K562 (cell line): Measurements from ENCODE around the gene RHD. TPM values are rescaled to one million over a fixed set of nuclear protein-coding genes. Genes with fewer than 3 reads are reported as not detected.

ENCODE experiments used
- ARID1B ChIP-seq: fragments of 450-650 bp; IDR thresholded peaks from 2 replicates; pipeline ENCODE4 v1.6.1; 2016; ENCODE audit warnings: antibody characterized with exemption, mild to moderate bottlenecking, inconsistent platforms
- BHLHE40 ChIP-seq: IDR thresholded peaks from 2 replicates; pipeline ENCODE4 v1.6.1; 2011; ENCODE audit warnings: low read length, improper control_type of control experiment
- DACH1 ChIP-seq: fragments of 450-650 bp; IDR thresholded peaks from 2 replicates; pipeline ENCODE4 v1.6.1; 2018; ENCODE audit not compliant: partially characterized antibody
- GABPB2 ChIP-seq: fragments of 250-450 bp; sonication (Bioruptor Pico); conservative IDR thresholded peaks from 2 replicates; pipeline ENCODE4 v1.5.1; 2021; ENCODE audit warnings: mild to moderate bottlenecking
- GATAD2A ChIP-seq: fragments of 450-650 bp; IDR thresholded peaks from 2 replicates; pipeline ENCODE4 v1.6.1; 2017
- HDAC1 ChIP-seq, 2 experiments: fragments of 450-650 bp; IDR thresholded peaks; 2 replicates each; pipeline ENCODE4 v1.6.1; 2016 to 2017; ENCODE audit warnings: inconsistent platforms in 1 of 2, mild to moderate bottlenecking in 1 of 2, moderate library complexity in 1 of 2
- KLF13 ChIP-seq: fragments of 450-650 bp; IDR thresholded peaks from 2 replicates; pipeline ENCODE4 v1.6.1; 2016; ENCODE audit warnings: missing genetic modification characterization, low read depth, mild to moderate bottlenecking, missing compliant biosample characterization, moderate library complexity, borderline replicate concordance
- MTA3 ChIP-seq: fragments of 450-650 bp; formaldehyde crosslinking; IDR thresholded peaks from 2 replicates; pipeline ENCODE4 v1.6.1; 2017; ENCODE audit warnings: mild to moderate bottlenecking, borderline replicate concordance
- MXI1 ChIP-seq: IDR thresholded peaks from 2 replicates; pipeline ENCODE4 v1.6.1; 2011; ENCODE audit warnings: low read depth, mild to moderate bottlenecking, improper control_type of control experiment, low read length
- NCOA1 ChIP-seq: fragments of 450-650 bp; IDR thresholded peaks from 2 replicates; pipeline ENCODE4 v1.6.1; 2016; ENCODE audit warnings: low read depth
- NR1H2 ChIP-seq: sonication (generic); formaldehyde crosslinking; IDR thresholded peaks from 2 replicates; pipeline ENCODE4 v1.4.0; 2020; ENCODE audit warnings: mild to moderate bottlenecking, missing genetic modification reagents
- PRPF4 ChIP-seq: fragments of 200-400 bp; formaldehyde crosslinking; IDR thresholded peaks from one replicate; pipeline ENCODE4 v1.6.1; 2017; ENCODE audit warnings: low read length, low read depth, mild to moderate bottlenecking; ENCODE audit not compliant: insufficient read depth, poor library complexity, severe bottlenecking
- PTTG1 ChIP-seq: fragments of 450-650 bp; IDR thresholded peaks from 2 replicates; pipeline ENCODE4 v1.6.1; 2016; ENCODE audit warnings: low read depth, mild to moderate bottlenecking, missing genetic modification characterization, missing compliant biosample characterization
- TAF1 ChIP-seq: IDR thresholded peaks from 2 replicates; pipeline ENCODE4 v1.6.1; 2011; ENCODE audit warnings: mild to moderate bottlenecking, low read length, moderate library complexity; ENCODE audit not compliant: insufficient read depth, control insufficient read depth, severe bottlenecking; ENCODE audit errors: extremely low read depth
- TGIF2 ChIP-seq: sonication (generic); formaldehyde crosslinking; IDR thresholded peaks from 2 replicates; pipeline ENCODE4 v1.8.1; 2022; ENCODE audit warnings: mild to moderate bottlenecking, missing genetic modification reagents, moderate library complexity
- U2AF1 ChIP-seq: fragments of 200-400 bp; formaldehyde crosslinking; optimal IDR thresholded peaks from 2 replicates; pipeline ENCODE3; 2017; ENCODE audit warnings: mild to moderate bottlenecking, low read depth, low read length, moderate library complexity
- U2AF2 ChIP-seq: fragments of 200-400 bp; formaldehyde crosslinking; optimal IDR thresholded peaks from 2 replicates; pipeline ENCODE3; 2017; ENCODE audit warnings: low read depth, mild to moderate bottlenecking, low read length
- ZKSCAN3 ChIP-seq: fragments of 250-450 bp; sonication (Bioruptor Pico); IDR thresholded peaks from 2 replicates; pipeline ENCODE4 v1.4.0; 2020
- ZNF23 ChIP-seq: fragments of 250-450 bp; sonication (Bioruptor Pico); IDR thresholded peaks from 2 replicates; pipeline ENCODE4 v1.4.0; 2020; ENCODE audit warnings: mild to moderate bottlenecking
- ZNF311 ChIP-seq: fragments of 250-450 bp; sonication (Bioruptor Pico); IDR thresholded peaks from 2 replicates; pipeline ENCODE4 v1.4.0; 2020; ENCODE audit warnings: mild to moderate bottlenecking, moderate library complexity
- ZNF57 ChIP-seq: fragments of 450-650 bp; formaldehyde crosslinking; IDR thresholded peaks from 2 replicates; pipeline ENCODE4 v1.4.0; 2020; ENCODE audit warnings: mild to moderate bottlenecking, moderate library complexity
- ZNF583 ChIP-seq: fragments of 250-450 bp; sonication (Bioruptor Pico); IDR thresholded peaks from 2 replicates; pipeline ENCODE4 v1.4.0; 2020
- ZNF76 ChIP-seq: fragments of 250-450 bp; sonication (Bioruptor Pico); IDR thresholded peaks from 2 replicates; pipeline ENCODE4 v1.4.0; 2020; ENCODE audit warnings: mild to moderate bottlenecking, moderate library complexity, borderline replicate concordance
- ZNF780A ChIP-seq: fragments of 250-450 bp; sonication (Bioruptor Pico); IDR thresholded peaks from 2 replicates; pipeline ENCODE4 v1.5.0; 2021; ENCODE audit warnings: mild to moderate bottlenecking
- polyA plus RNA-seq, 8 experiments: library from polyadenylated mRNA; depleted of rRNA in 4 of 8; stranded (reverse) in 5 of 8; unstranded in 3 of 8; fragments of >200 nt; fragmentation: Nextera tagmentation in 2 of 8; fragmentation: Illumina TruSeq in 1 of 8; extraction: Ambion mirVana in 2 of 8; extraction: Trizol in 1 of 8; gene quantifications; 2 replicates each; pipeline versions ENCODE4 v1.2.1 to v1.2.3, GENCODE V29; 2011 to 2014; ENCODE audit warnings: inconsistent platforms in 1 of 8, missing spikeins in 1 of 8
- total RNA-seq, 7 experiments: library from RNA; depleted of rRNA in 6 of 7; stranded (reverse); fragments of >200 nt in 6 of 7; fragmentation: Illumina TruSeq in 2 of 7; extraction: Trizol in 2 of 7; gene quantifications; 2 replicates each; pipeline versions ENCODE4 v1.2.1 to v1.2.3, GENCODE V29; 2011 to 2021; ENCODE audit warnings: low replicate concordance in 1 of 7
- TF ChIP-seq, protein P1 (sequence below): fragments of 450-650 bp; IDR thresholded peaks from 2 replicates; pipeline ENCODE4 v1.6.1; 2016
- TF ChIP-seq, protein P2 (sequence below): sonication (generic); formaldehyde crosslinking; IDR thresholded peaks from 2 replicates; pipeline ENCODE4 v1.5.0; 2020; ENCODE audit warnings: missing genetic modification reagents
- TF ChIP-seq, protein P3 (sequence below): sonication (generic); formaldehyde crosslinking; IDR thresholded peaks from 2 replicates; pipeline ENCODE4 v1.8.0; 2022; ENCODE audit warnings: mild to moderate bottlenecking, missing genetic modification reagents

The RHD gene
- total and polyA plus RNA-seq, 9 of the 15 experiments (the other 6 are each of a cell fraction or from before 2014, with no cell fraction given): 8.8 to 32.4 (median 15.0) TPM

DNA sequence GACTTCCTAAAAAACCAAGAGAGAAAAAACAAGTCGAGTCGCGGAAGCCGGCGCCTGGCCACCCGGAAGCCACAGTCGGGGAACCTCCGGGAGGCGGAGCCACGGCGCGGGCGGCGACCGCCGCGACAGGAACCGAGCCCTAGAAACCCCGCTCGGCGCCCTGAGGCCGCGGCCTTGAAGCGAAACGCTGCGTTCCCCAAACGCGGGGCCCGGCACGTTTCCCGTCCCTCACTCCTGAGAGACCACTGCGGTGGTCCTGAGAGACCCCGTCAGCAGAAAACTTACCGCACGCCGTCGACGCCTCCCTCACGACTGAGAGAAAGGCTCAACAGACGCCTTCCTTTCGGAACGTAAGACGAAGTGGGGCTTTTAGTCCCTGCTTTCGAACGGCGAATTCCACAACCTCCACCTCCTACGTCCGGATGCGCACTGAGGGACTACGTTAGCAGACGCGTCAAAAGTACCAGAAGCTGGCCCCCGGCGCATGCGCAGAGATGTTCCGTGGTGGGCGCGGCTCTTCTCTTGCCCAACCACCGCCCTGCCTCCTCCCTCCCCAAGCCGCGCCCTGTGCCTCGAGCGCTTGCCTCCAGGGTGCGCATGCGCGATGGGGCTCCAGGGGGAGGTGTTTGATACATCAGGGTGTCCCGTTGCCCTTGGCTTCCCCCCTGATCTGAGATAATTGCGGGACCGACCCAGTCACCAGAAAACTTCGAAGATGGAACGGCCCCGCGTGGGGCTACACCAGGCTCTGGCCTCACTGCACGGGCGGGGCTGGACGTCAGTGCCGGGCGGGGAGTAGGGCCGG is 25.1 kb upstream of the RHD start, which contains the start of gene RSRP1 (continued):
- TF ChIP-seq U2AF1 (peak; percentile 24), TGIF2 (CRISPR knock-in tag) (no peak), DACH1 (no peak), BHLHE40 (peak; percentile 58), U2AF2 (no peak), ZNF76 (no peak), NR1H2 (CRISPR knock-in tag) (peak; percentile 89), ARID1B (peak; percentile 51; the same call in 1 of the 2 replicates), PRPF4 (no peak), NCOA1 (no peak; the same call in 1 of the 2 replicates), TAF1 (peak; percentile 97), GABPB2 (CRISPR knock-in tag) (no peak), MTA3 (peak; percentile 62; the same call in 1 of the 2 replicates), ZNF23 (CRISPR knock-in tag) (0 out of 2 replicates have a peak, but pooled peaks have one; percentile 36), KLF13 (tag) (peak; percentile 64), ZNF583 (CRISPR knock-in tag) (peak; percentile 61; the same call in 1 of the 2 replicates), ZNF780A (no peak), MXI1 (peak; percentile 78), ZKSCAN3 (CRISPR knock-in tag) (no peak), ZNF311 (CRISPR knock-in tag) (no peak), HDAC1 (IDR thresholded peaks at IDR 0.05) (peak in 1 of 2 experiments; percentile 89; a peak in 2 of 4 replicates), GATAD2A (0 out of 2 replicates have a peak, but pooled peaks have one; percentile 11), ZNF57 (CRISPR knock-in tag) (peak; percentile 51; the same call in 1 of the 2 replicates), PTTG1 (tag) (no peak)
- TF ChIP-seq, protein P1, sequence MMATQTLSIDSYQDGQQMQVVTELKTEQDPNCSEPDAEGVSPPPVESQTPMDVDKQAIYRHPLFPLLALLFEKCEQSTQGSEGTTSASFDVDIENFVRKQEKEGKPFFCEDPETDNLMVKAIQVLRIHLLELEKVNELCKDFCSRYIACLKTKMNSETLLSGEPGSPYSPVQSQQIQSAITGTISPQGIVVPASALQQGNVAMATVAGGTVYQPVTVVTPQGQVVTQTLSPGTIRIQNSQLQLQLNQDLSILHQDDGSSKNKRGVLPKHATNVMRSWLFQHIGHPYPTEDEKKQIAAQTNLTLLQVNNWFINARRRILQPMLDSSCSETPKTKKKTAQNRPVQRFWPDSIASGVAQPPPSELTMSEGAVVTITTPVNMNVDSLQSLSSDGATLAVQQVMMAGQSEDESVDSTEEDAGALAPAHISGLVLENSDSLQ: no peak
- TF ChIP-seq, protein P2, sequence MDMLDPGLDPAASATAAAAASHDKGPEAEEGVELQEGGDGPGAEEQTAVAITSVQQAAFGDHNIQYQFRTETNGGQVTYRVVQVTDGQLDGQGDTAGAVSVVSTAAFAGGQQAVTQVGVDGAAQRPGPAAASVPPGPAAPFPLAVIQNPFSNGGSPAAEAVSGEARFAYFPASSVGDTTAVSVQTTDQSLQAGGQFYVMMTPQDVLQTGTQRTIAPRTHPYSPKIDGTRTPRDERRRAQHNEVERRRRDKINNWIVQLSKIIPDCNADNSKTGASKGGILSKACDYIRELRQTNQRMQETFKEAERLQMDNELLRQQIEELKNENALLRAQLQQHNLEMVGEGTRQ (CRISPR knock-in tag): no peak
- TF ChIP-seq, protein P3, sequence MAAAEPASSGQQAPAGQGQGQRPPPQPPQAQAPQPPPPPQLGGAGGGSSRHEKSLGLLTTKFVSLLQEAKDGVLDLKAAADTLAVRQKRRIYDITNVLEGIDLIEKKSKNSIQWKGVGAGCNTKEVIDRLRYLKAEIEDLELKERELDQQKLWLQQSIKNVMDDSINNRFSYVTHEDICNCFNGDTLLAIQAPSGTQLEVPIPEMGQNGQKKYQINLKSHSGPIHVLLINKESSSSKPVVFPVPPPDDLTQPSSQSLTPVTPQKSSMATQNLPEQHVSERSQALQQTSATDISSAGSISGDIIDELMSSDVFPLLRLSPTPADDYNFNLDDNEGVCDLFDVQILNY (CRISPR knock-in tag): 0 out of 2 replicates have a peak, but pooled peaks have one; percentile 55
